ENCODE measurements around the gene CNOT10.

GRCh38 chr3:32675650-32676049, 9.3 kb upstream of the CNOT10 start:
- TF ChIP-seq, protein P1, sequence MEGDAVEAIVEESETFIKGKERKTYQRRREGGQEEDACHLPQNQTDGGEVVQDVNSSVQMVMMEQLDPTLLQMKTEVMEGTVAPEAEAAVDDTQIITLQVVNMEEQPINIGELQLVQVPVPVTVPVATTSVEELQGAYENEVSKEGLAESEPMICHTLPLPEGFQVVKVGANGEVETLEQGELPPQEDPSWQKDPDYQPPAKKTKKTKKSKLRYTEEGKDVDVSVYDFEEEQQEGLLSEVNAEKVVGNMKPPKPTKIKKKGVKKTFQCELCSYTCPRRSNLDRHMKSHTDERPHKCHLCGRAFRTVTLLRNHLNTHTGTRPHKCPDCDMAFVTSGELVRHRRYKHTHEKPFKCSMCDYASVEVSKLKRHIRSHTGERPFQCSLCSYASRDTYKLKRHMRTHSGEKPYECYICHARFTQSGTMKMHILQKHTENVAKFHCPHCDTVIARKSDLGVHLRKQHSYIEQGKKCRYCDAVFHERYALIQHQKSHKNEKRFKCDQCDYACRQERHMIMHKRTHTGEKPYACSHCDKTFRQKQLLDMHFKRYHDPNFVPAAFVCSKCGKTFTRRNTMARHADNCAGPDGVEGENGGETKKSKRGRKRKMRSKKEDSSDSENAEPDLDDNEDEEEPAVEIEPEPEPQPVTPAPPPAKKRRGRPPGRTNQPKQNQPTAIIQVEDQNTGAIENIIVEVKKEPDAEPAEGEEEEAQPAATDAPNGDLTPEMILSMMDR (optimal IDR thresholded peaks at IDR 0.05 in 1 of 3, IDR thresholded peaks at IDR 0.05 in 1 of 3, conservative IDR thresholded peaks at IDR 0.05 in 1 of 3; ENCODE audit: extremely low read depth in 1 of 3, insufficient read depth in 2 of 3, low read length in 3 of 3), result no peak
- no peak for TF ChIP-seq EZH2 (IDR thresholded peaks at IDR 0.05; ENCODE audit: low read length)

Measured in keratinocyte (primary cell).